OCI-LY3 (cell line): ENCODE results near the gene ZNF280C.

Source experiments
- H2AFZ ChIP-seq: fragments of 200-600, 300-600 bp; shearing (Covaris generic); 2 replicates; pipeline ENCODE4 v1.6.0; 2014; ENCODE audit warnings: antibody characterized with exemption, low read depth, low read length
- H3K27ac ChIP-seq: fragments of 200-600, 300-600 bp; sonication (generic); 2 replicates; pipeline ENCODE4 v1.5.1; 2014; ENCODE audit warnings: mild to moderate bottlenecking, low read length, moderate library complexity, mixed read lengths
- H3K27me3 ChIP-seq: fragments of 200-600, 300-600 bp; sonication (generic); 2 replicates; pipeline ENCODE4 v1.6.1; 2014; ENCODE audit warnings: low read depth, low read length, mixed read lengths
- H3K36me3 ChIP-seq: fragments of 200-600, 300-600 bp; sonication (generic); replicated peaks from 2 replicates; pipeline ENCODE3; 2014; ENCODE audit warnings: low read depth, low read length, mixed read lengths
- H3K4me1 ChIP-seq: fragments of 300-600, 200-600 bp; sonication (generic); 2 replicates; pipeline ENCODE4 v1.6.1; 2014; ENCODE audit warnings: low read length, mixed read lengths
- H3K4me2 ChIP-seq: fragments of 200-600, 300-600 bp; sonication (generic); 2 replicates; pipeline ENCODE4 v1.6.1; 2014; ENCODE audit warnings: low read length, mixed read lengths
- H3K4me3 ChIP-seq: fragments of 300-600, 200-600 bp; sonication (generic); 2 replicates; pipeline ENCODE4 v1.5.1; 2014; ENCODE audit warnings: antibody characterized with exemption, mild to moderate bottlenecking, low read length, moderate library complexity
- H3K79me2 ChIP-seq: fragments of 300-600, 200-600 bp; shearing (Covaris generic); 2 replicates; pipeline ENCODE4 v1.6.1; 2014; ENCODE audit warnings: mild to moderate bottlenecking, low read length, mixed read lengths
- H3K9ac ChIP-seq: fragments of 300-600, 200-600 bp; shearing (Covaris generic); 2 replicates; pipeline ENCODE4 v1.6.0; 2014; ENCODE audit warnings: mild to moderate bottlenecking, low read length, moderate library complexity
- H3K9me3 ChIP-seq: fragments of 200-600, 300-600 bp; shearing (Covaris generic); 2 replicates; pipeline ENCODE4 v1.6.1; 2014; ENCODE audit warnings: low read length, mixed read lengths; ENCODE audit not compliant: insufficient read depth
- H4K20me1 ChIP-seq: fragments of 200-600, 300-600 bp; sonication (generic); 2 replicates; pipeline ENCODE4 v1.6.1; 2016; ENCODE audit warnings: low read length, mixed read lengths; ENCODE audit not compliant: insufficient read depth
- CTCF ChIP-seq: fragments of 200-600, 300-600 bp; sonication (generic); IDR thresholded peaks from 2 replicates; pipeline ENCODE4 v1.5.1; 2014; ENCODE audit warnings: antibody characterized with exemption, low read length, low read depth
- EZH2phosphoT487 ChIP-seq: fragments of 200-600 bp; shearing (Covaris generic); IDR thresholded peaks from 2 replicates; pipeline ENCODE4 v1.6.1; 2018; ENCODE audit warnings: antibody characterized with exemption, mixed run types, low read depth

Gene ZNF280C

DNA sequence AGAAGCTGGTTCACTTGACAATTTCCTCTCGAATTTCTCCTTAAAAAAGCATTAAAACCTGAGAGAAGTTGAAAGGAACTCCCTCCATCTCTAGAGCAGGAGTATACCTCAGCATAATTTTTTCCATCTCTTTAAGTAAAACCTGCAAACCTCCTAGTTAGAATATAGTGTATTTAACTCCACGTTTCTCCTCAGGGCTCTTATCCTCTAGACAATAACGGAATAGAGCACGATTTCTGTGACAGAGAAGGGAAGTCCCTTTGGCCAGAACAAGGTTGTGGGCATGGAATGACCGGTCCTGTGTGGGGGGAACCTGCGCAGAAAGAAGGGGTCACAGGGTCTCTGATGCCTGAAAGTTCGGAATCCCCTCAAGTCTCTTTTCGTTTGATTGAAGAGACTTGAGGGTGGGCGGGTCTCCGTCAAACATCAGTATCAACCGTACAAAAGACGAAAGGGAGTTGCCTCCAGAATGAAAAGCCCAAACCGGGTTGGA is 697 bp downstream of the ZNF280C start:
- H2AFZ ChIP-seq = peak overlapping the region; percentile 81; the same call in 1 of the 2 replicates
- peak overlapping the region; percentile 81 for H3K4me2 ChIP-seq
- no peaks in the 10 kb centered on the region for H3K27me3 ChIP-seq
- H3K9ac ChIP-seq = peak overlapping the region; percentile 86
- H3K27ac ChIP-seq = peak overlapping the region; percentile 89
- peaks cover 50% of the 10 kb centered on the region for H3K79me2 ChIP-seq
- H4K20me1 ChIP-seq = no peaks in the 10 kb centered on the region
- no peaks in the 10 kb centered on the region for H3K9me3 ChIP-seq
- H3K4me1 ChIP-seq = peaks cover 20% of the 10 kb centered on the region
- no peak for TF ChIP-seq CTCF
- TF ChIP-seq EZH2phosphoT487 = no peak
- peak overlapping the region; percentile 85 for H3K4me3 ChIP-seq
- H3K36me3 ChIP-seq = no peaks in the 10 kb centered on the region

- H3K4me1 ChIP-seq = peaks cover 20% of the 10 kb centered on the region
- no peaks in the 10 kb centered on the region for H4K20me1 ChIP-seq
- H3K4me3 ChIP-seq = no peak overlapping the region
- no peak for TF ChIP-seq CTCF
- no peak overlapping the region for H3K9ac ChIP-seq
- no peak overlapping the region for H3K27ac ChIP-seq
- no peaks in the 10 kb centered on the region for H3K9me3 ChIP-seq
- H3K79me2 ChIP-seq = peaks cover 68% of the 10 kb centered on the region
- H3K36me3 ChIP-seq = no peaks in the 10 kb centered on the region
- H3K27me3 ChIP-seq = no peaks in the 10 kb centered on the region
- no peak overlapping the region for H2AFZ ChIP-seq
- no peak overlapping the region for H3K4me2 ChIP-seq
Measured at GRCh38 chrX:130264573-130264972, 4.1 kb downstream of the ZNF280C start.

- Histone ChIP-seq H3K79me2 (peaks cover 64% of the 10 kb centered on the region), H3K4me2 (no peak overlapping the region), H3K4me3 (no peak overlapping the region), H3K9ac (no peak overlapping the region), H3K27ac (no peak overlapping the region), H4K20me1 (no peaks in the 10 kb centered on the region), H3K9me3 (no peaks in the 10 kb centered on the region), H3K27me3 (no peaks in the 10 kb centered on the region), H3K4me1 (peaks cover 16% of the 10 kb centered on the region), H2AFZ (no peak overlapping the region), H3K36me3 (peaks cover 3% of the 10 kb centered on the region)
- TF ChIP-seq EZH2phosphoT487 = no peak
- no peak for TF ChIP-seq CTCF
Measured at GRCh38 chrX:130263016-130263415, 5.7 kb downstream of the ZNF280C start.

DNA sequence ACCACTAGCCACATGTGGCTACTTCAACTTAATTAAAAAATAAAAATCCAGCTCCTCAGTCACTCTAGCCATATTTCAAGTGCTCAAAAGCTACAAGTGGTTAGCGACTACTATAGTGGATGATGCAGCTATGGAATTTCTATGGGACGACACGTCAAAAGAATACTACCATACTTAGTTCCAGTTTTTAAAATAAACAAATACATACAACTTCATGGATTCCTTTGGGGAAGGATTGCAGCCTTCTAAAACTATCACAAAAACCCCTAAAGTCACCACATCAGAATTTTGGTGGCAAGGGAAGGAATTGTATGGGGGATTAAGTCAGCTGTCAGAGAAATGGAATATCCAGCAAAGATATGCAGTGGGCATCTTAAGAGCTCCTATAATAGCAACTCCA is 6.5 kb downstream of the ZNF280C start:
- H3K9me3 ChIP-seq = no peaks in the 10 kb centered on the region
- H3K9ac ChIP-seq = no peak overlapping the region
- TF ChIP-seq EZH2phosphoT487 = no peak
- TF ChIP-seq CTCF = no peak
- no peak overlapping the region for H3K4me2 ChIP-seq
- peaks cover 3% of the 10 kb centered on the region for H3K36me3 ChIP-seq
- peaks cover 16% of the 10 kb centered on the region for H3K4me1 ChIP-seq
- H4K20me1 ChIP-seq = no peaks in the 10 kb centered on the region
- H3K4me3 ChIP-seq = no peak overlapping the region
- H3K27me3 ChIP-seq = no peaks in the 10 kb centered on the region
- peaks cover 56% of the 10 kb centered on the region for H3K79me2 ChIP-seq
- H2AFZ ChIP-seq = no peak overlapping the region
- no peak overlapping the region for H3K27ac ChIP-seq
